Tibial artery (tissue), 4 donors: ENCODE measurements around the gene LIMK1.

Experiments used
- DNase-seq, 2 donors: peaks; one replicate each; pipeline ENCODE4 v3.0.0-alpha.2; 2019
- H3K27ac ChIP-seq, 2 donors: fragments of 200-600 bp; sonication (generic) in 1 of 2; 1 replicate in 1 of 2; 2 replicates in 1 of 2; pipeline ENCODE4 v1.5.1; 2018 to 2019; ENCODE audit warnings: mild to moderate bottlenecking in 1 of 2
- H3K27me3 ChIP-seq, 2 donors: fragments of 200-600 bp; sonication (generic) in 1 of 2; one replicate each; pipeline versions ENCODE4 v1.5.1 to v1.6.0; 2016 to 2019
- H3K36me3 ChIP-seq, 3 donors: fragments of 200-600 bp; sonication (generic) in 2 of 3; one replicate each; pipeline ENCODE4 v1.5.1; 2016 to 2019; ENCODE audit warnings: mild to moderate bottlenecking in 2 of 3
- H3K4me1 ChIP-seq, 4 donors: fragments of 200-600 bp; sonication (generic) in 2 of 4; 1 replicate in 3 of 4; 2 replicates in 1 of 4; pipeline ENCODE4 v1.5.1; 2016 to 2019
- H3K4me3 ChIP-seq, 2 donors: fragments of 200-600 bp; sonication (generic) in 1 of 2; 1 replicate in 1 of 2; 2 replicates in 1 of 2; pipeline ENCODE4 v1.5.1; 2018 to 2019; ENCODE audit warnings: mild to moderate bottlenecking in 2 of 2
- H3K9me3 ChIP-seq, 3 donors: fragments of 200-600 bp; sonication (generic) in 1 of 3; one replicate each; pipeline ENCODE4 v1.5.1; 2016 to 2019
- CTCF ChIP-seq, 2 experiments: fragments of 200-600 bp in 1 of 2; fragments of 450-650 bp in 1 of 2; IDR thresholded peaks; one replicate each; pipeline ENCODE4 v1.5.1; 2017 to 2019; ENCODE audit warnings: antibody characterized with exemption in 2 of 2, mild to moderate bottlenecking in 1 of 2, moderate library complexity in 1 of 2
- intact Hi-C: fragments of 100-400 bp; cut with DNase I; formaldehyde crosslinking; loops from one replicate; pipeline ENCODE4 v1.15.0; 2023; ENCODE audit warnings: low total_unique reads

The LIMK1 gene

GRCh38 chr7:74063646-74064045 is 20.0 kb upstream of the LIMK1 start:
- TF ChIP-seq CTCF (IDR thresholded peaks at IDR 0.05) = no peak
- Histone ChIP-seq H3K4me3 (no peak overlapping the region), H3K36me3 (peaks cover 60 to 86% (median 74%) of the 10 kb centered on the region in 3 donors), H3K27me3 (no peaks in the 10 kb centered on the region), H3K4me1 (peaks cover 0 to 44% (median 35%) of the 10 kb centered on the region in 4 donors), H3K27ac (peak overlapping the region; percentile 84 to 87), H3K9me3 (no peaks in the 10 kb centered on the region)
- intact Hi-C loops = no loop called here
- DNase-seq = no peak

GRCh38 chr7:74064696-74065095 is 18.9 kb upstream of the LIMK1 start:
- Histone ChIP-seq H3K36me3 (peaks cover 51 to 85% (median 70%) of the 10 kb centered on the region in 3 donors), H3K27ac (peak overlapping the region in 1 of 2 donors; percentile 34), H3K4me1 (peaks cover 0 to 33% (median 30%) of the 10 kb centered on the region in 4 donors), H3K27me3 (no peaks in the 10 kb centered on the region), H3K9me3 (no peaks in the 10 kb centered on the region), H3K4me3 (no peak overlapping the region)
- intact Hi-C loops = no loop called here
- no peak for TF ChIP-seq CTCF (IDR thresholded peaks at IDR 0.05)
- no peak for DNase-seq

GRCh38 chr7:74066626-74067025 is 17.0 kb upstream of the LIMK1 start:
- Histone ChIP-seq H3K27me3 (no peaks in the 10 kb centered on the region), H3K4me1 (peaks cover 0 to 14% (median 11%) of the 10 kb centered on the region in 4 donors), H3K4me3 (no peak overlapping the region), H3K36me3 (peaks cover 39 to 66% (median 55%) of the 10 kb centered on the region in 3 donors), H3K9me3 (no peaks in the 10 kb centered on the region), H3K27ac (peak overlapping the region; percentile 53 to 64)
- TF ChIP-seq CTCF (IDR thresholded peaks at IDR 0.05) = no peak
- no peak for DNase-seq
- intact Hi-C loops = no loop called here

- Histone ChIP-seq H3K4me1 (no peaks in the 10 kb centered on the region), H3K9me3 (no peaks in the 10 kb centered on the region), H3K27me3 (no peaks in the 10 kb centered on the region), H3K4me3 (no peak overlapping the region), H3K27ac (peak overlapping the region; percentile 53 to 64), H3K36me3 (peaks cover 27 to 51% (median 42%) of the 10 kb centered on the region in 3 donors)
- no peak for TF ChIP-seq CTCF (IDR thresholded peaks at IDR 0.05)
- DNase-seq = peak in 1 of 2 donors; percentile 79
- intact Hi-C loops = no loop called here
Measured at GRCh38 chr7:74068378-74069085, 15.1 kb upstream of the LIMK1 start.

GRCh38 chr7:74069086-74069541 is 14.5 kb upstream of the LIMK1 start:
- no peaks in the 10 kb centered on the region for H3K9me3 ChIP-seq
- no peak overlapping the region for H3K4me3 ChIP-seq
- DNase-seq = peak in 1 of 2 donors; percentile 74
- no peaks in the 10 kb centered on the region for H3K4me1 ChIP-seq
- no peaks in the 10 kb centered on the region for H3K27me3 ChIP-seq
- no peak for TF ChIP-seq CTCF (IDR thresholded peaks at IDR 0.05)
- intact Hi-C loops = no loop called here
- peak overlapping the region in 1 of 2 donors; percentile 64 for H3K27ac ChIP-seq
- H3K36me3 ChIP-seq = peaks cover 26 to 46% (median 37%) of the 10 kb centered on the region in 3 donors
